ENCODE results near the gene FSCN2. TPM values are rescaled to one million over a fixed set of nuclear protein-coding genes. Genes with fewer than 3 reads are reported as not detected.

FSCN2 gene
- polyA plus RNA-seq, 12 donors: 1.5 to 3.5 (median 2.4) TPM; not detected in 2

- no peak for DNase-seq
Measured at GRCh38 chr17:81489998-81490992, 37.9 kb upstream of the FSCN2 start.

GRCh38 chr17:81491181-81491581 is 37.0 kb upstream of the FSCN2 start:
- DNase-seq: no peak

GRCh38 chr17:81491761-81492160 is 36.4 kb upstream of the FSCN2 start:
- no peak for DNase-seq

GRCh38 chr17:81492202-81492601 is 36.0 kb upstream of the FSCN2 start:
- DNase-seq: no peak

- no peak for DNase-seq
Measured at GRCh38 chr17:81492706-81493105, 35.5 kb upstream of the FSCN2 start.

GRCh38 chr17:81493198-81494038 is 34.8 kb upstream of the FSCN2 start:
- DNase-seq: no peak

GRCh38 chr17:81494626-81495377 is 33.4 kb upstream of the FSCN2 start:
- DNase-seq: no peak

GRCh38 chr17:81498953-81499600 is 29.1 kb upstream of the FSCN2 start:
- no peak for DNase-seq

- no peak for DNase-seq
Measured at GRCh38 chr17:81499601-81499970, 28.6 kb upstream of the FSCN2 start.

- no peak for DNase-seq
Measured at GRCh38 chr17:81500047-81500446, 28.1 kb upstream of the FSCN2 start.

GRCh38 chr17:81502471-81503017 is 25.6 kb upstream of the FSCN2 start:
- no peak for DNase-seq

GRCh38 chr17:81503619-81504018 is 24.6 kb upstream of the FSCN2 start:
- no peak for DNase-seq

- no peak for DNase-seq
Measured at GRCh38 chr17:81508639-81509206, 19.5 kb upstream of the FSCN2 start.

- no peak for DNase-seq
Measured at GRCh38 chr17:81509207-81509971, 18.8 kb upstream of the FSCN2 start.

- no peak for DNase-seq
Measured at GRCh38 chr17:81509972-81510784, 18.0 kb upstream of the FSCN2 start.

GRCh38 chr17:81510785-81511553 is 17.2 kb upstream of the FSCN2 start:
- no peak for DNase-seq

- DNase-seq: no peak
Measured at GRCh38 chr17:81511554-81511803, 16.7 kb upstream of the FSCN2 start.

- no peak for DNase-seq
Measured at GRCh38 chr17:81511804-81512561, 16.2 kb upstream of the FSCN2 start.
